Inferior parietal cortex (tissue), 1 donor: ENCODE results near the gene ALK.
A peak's percentile ranks its signal among the peaks of the same experiment; 100 is the strongest.

Experiments used
- DNase-seq: peaks from one replicate; pipeline ENCODE4 v3.0.0-alpha.2; 2016; ENCODE audit errors: extremely low spot score

ALK gene

GRCh38 chr2:29224693-29225551 is 696.5 kb downstream of the ALK start:
- no peak for DNase-seq

DNA sequence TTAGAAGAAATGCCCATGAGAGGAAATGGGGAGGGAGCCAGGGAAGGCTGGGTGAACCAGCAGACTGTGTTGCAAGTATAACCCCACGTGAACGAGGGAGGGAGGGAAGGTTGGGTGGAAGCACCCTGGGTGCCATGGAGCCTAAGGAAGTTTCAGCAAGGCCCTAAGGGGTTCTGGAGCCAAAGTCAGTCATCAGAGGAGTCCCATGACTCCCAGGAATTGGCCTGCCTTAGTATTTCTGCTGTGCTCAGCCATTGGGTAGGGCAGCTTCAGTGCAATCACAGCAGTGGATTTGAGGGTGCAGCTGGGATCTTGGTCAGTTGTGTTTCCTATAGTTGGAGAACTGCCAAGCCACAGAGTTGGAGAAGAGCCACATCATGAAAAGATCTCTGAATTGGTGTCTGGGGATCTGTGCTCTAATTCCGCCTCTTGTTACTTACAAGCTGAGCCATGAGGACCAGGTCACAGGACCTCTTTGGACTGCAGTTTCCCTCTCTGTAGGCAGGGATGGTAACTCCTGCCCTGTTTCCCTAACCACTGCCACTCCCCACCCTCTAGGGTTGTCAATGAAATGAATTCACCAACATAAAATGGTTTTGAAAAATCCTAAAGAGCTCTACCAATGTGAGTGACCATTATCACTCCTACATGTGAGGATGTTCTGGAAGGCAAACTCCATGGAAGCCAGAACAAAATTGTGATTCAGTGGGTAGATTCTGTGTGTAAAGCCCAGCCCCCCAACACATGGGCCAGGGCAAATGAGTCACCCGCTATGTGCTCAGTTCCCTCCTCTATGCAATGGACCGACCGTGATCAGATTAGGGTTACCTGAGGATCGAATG is 697.3 kb downstream of the ALK start:
- DNase-seq: peak; percentile 6

DNA sequence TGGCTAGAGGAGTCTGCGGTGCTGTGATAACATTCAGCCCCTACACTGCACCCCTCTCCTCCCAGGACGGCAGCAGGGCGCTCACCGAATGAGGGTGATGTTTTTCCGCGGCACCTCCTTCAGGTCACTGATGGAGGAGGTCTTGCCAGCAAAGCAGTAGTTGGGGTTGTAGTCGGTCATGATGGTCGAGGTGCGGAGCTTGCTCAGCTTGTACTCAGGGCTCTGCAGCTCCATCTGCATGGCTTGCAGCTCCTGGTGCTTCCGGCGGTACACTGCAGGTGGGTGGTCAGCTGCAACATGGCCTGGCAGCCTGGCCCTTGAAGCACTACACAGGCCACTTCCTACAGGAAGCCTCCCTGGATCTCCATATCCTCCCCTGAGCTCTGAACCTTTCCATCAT is 698.1 kb downstream of the ALK start:
- DNase-seq: no peak

DNA sequence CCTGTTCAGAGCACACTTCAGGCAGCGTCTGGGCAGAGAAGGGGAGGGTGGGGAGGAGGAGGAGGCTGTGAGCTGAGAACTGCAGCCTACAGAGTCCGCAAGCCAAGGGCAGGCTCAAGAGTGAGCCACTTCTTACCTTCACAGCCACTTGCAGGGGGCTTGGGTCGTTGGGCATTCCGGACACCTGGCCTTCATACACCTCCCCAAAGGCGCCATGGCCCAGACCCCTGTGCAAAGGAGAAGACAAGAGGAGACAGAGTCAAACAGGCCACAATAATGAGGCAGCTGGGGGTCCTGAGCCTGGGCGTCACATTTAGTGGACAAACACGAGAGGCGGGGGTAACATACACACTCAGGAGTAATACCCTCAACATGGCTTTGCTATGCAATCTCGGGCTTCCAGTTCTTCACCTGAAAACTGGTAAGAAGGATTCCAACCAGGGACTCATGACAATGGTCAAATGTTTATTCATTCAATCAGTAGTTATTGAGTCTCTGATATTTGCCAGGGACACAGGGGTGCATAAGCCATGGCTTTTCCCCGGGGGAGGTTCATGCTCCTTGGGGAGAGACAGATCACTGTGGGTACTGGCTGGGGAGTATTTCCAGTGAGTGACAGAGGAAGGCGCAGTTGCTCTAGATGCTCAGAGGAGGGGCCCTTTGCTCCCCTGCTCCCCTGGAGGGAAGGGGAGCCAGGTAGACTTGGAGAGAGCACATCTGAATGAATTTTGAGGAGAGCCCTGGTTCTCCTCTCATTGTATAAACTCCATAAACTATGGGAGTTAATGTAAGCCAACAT is 698.8 kb downstream of the ALK start:
- no peak for DNase-seq

GRCh38 chr2:29220506-29221270 is 700.7 kb downstream of the ALK start:
- DNase-seq: no peak

GRCh38 chr2:29219374-29219773 is 702.0 kb downstream of the ALK start:
- no peak for DNase-seq

- DNase-seq: no peak
Measured at GRCh38 chr2:29218550-29219125, 702.7 kb downstream of the ALK start.

- DNase-seq: no peak
Measured at GRCh38 chr2:29218071-29218470, 703.3 kb downstream of the ALK start.

DNA sequence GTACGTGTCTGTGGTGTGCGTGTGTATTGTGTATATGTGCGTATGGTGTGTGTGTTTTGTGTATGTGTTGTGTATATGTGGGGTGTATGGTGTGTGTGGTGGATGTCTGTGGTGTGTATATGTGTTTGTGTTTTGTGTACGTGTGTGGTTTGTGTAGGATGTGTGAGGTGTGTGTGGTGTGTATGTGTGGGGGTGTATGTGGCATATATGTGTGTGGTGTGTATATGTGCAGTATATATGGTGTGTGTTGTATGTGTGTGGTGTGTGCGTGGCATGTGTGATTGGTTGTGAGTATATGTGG is 704.8 kb downstream of the ALK start:
- no peak for DNase-seq

DNA sequence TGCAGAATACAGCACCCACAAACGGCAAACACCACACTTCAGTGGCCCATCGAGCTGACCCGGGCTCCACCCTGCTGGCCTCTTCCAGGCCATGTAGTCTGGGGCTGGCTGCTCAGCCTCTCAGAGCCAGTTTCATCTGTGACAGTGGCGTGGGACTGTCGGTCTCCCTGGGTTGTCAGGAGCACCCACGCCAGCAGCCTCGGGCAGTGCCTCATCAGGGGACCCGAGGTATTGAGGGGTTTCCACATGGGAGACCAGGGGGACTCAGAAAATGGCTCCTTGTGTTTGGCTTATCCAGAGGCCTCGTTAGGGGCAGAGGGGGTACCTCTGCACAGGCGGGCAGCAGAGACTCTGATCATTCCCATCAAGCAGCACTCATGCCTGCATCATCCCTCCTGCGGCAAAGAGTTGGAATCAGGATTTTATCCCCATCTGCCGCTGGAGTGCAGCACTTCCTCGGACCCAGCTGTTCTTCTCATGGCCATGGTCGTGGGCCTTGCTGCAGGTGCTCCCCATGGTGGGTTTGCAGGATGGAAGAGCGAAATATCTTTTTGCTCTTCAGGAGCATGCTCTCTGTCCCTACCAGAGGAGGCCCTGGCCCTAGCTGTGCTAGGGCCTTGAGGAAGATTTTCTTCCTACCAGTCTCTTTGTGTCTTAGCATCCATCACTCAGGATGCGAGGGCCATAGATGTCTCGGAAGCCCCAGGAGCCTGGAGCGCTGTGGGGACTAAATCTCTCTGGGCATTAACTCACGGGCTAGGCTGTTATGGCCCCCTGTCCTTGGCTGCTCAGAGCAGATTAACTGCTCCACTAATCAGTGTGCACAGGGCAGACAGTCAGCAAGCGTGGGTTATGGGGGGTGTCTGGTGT is 705.4 kb downstream of the ALK start:
- DNase-seq: no peak

DNA sequence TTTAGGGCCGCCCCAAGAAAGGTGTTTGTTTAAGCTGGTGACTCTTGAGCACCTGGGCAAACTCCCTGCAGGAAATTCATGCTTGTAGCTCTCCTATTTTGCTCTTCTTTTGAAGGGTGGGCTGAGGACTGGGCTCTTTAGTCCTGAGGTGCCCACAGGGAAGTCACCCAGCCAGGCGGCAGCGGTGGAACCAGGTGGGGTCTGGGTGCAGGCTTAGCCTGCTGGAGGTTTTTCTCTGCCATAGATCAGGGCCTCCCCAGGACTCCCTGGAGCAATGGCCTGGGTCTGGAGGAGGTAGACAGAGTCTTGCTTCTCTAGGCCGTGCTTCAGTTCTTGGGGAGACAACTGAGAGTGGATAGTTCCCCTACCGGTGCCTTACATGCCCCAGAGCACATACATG is 706.3 kb downstream of the ALK start:
- no peak for DNase-seq

GRCh38 chr2:29213888-29214291 is 707.5 kb downstream of the ALK start:
- DNase-seq: no peak

DNA sequence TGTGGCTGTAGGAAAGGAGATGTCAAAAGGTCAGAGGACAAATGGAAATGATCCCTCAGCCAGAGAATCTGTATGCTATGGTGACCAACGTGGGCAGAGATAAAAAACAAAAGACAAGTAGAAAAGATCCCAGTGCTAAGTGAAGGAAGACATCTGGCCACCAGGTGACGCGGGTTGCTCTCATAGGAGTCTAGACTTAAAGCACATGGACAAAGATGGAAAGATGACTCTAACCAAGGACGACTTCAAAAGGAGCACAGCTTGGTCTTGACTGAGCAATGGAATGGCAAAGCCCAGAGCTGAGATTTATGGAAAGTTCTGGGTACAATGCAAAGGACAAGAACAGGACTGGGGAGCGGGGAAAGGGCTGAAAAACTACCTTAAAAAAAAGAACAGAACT is 709.4 kb downstream of the ALK start:
- no peak for DNase-seq

GRCh38 chr2:29209551-29209950 is 711.8 kb downstream of the ALK start:
- DNase-seq: no peak

GRCh38 chr2:29207352-29208148 is 713.8 kb downstream of the ALK start:
- DNase-seq: no peak

DNA sequence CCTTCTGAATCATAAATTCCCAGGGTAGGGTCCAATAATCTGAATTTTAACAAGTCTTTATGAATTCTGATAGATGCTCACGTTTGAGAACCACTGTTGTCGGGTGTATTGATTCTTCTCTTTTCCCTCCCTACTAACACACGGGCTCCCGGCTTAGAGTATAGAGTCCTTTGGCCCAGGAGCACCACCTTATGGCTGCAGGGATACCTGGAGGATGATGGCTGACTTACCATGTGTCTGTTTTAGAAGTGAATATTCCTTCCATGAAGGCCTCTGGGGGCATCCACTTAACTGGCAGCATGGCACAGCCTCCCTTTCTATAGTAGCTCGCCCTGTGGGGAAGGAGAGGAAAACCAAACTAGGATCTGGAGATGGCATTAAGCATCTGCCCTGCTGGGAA is 714.4 kb downstream of the ALK start:
- DNase-seq: no peak

DNA sequence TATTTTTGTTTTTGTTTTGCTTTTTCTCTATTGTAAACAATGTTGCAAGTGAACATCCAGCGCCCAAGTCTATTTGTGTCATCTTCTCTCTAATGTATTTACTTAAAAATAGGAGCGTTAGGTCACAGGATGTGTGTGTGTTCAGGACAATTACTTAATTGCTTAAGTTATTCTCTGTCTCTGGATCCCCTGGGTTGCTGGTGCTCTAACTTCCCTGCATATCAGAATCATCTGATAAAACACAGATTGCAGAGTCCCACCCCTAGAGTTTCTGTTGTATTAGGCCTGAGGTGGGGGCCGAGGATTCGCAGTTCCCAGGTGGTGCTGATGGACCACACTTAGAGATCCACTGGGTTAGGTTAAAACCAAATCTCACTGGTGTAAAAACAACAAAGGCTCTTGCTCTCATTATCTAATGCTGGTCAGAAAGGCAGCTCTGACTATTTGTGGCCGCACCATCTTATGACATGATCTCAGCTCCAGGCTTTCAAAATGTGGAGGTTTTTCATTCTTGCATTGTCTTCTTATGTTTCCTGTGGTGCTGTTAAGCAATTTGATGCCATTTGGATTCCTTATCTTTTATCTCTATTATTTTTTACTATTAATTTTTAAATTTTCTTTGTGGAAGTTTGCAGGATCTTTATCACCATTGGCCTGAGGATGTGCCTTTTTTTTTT is 718.4 kb downstream of the ALK start:
- no peak for DNase-seq

GRCh38 chr2:29201979-29202378 is 719.4 kb downstream of the ALK start:
- no peak for DNase-seq
